ENCODE data around the gene CAMLG. TPM values are rescaled to one million over a fixed set of nuclear protein-coding genes. Genes with fewer than 3 reads are reported as not detected.

CAMLG gene
- total RNA-seq, 1 experiment from 2014 or later, result 38.8 TPM

GRCh38 chr5:134784946-134785620, 46.7 kb downstream of the CAMLG start:
- ChIA-PET POLR2A (ENCODE audit: low non-redundant PET) (no interaction called here), CTCF (no interaction called here)
- H3K9me3 ChIP-seq (ENCODE audit: low read depth, low read length, poor library complexity, severe bottlenecking), result no peaks in the 10 kb centered on the region
- BruUV-seq (replicated peaks), result no TSS peak
- no peaks in the 10 kb centered on the region for H3K27me3 ChIP-seq (replicated peaks; ENCODE audit: insufficient read depth, low read depth, low read length, poor library complexity)
- H3K4me1 ChIP-seq (ENCODE audit: insufficient read depth, low read length, poor library complexity, severe bottlenecking), result no peaks in the 10 kb centered on the region
- no peak for TF ChIP-seq EZH2 (IDR thresholded peaks at IDR 0.05; ENCODE audit: borderline replicate concordance, low read depth, low read length, poor library complexity, severe bottlenecking)
- no peak for TF ChIP-seq CTCF (conservative IDR thresholded peaks at IDR 0.05; ENCODE audit: low read depth, low read length)
- intact Hi-C loops (cut with micrococcal nuclease; ENCODE audit: unreplicated experiment), result loop anchor here (2.0 kb wide), 1 partner anchor 120 kb away; the partner anchor contains the start of gene PCBD2
- H3K27ac ChIP-seq (ENCODE audit: low read depth, low read length, poor library complexity, severe bottlenecking), result no peak overlapping the region
- H3K36me3 ChIP-seq (ENCODE audit: insufficient read depth, low read length, poor library complexity, severe bottlenecking), result peaks cover 88% of the 10 kb centered on the region
- H3K4me3 ChIP-seq (ENCODE audit: low read depth, low read length, poor library complexity, severe bottlenecking), result no peak overlapping the region
- no peak for DNase-seq (ENCODE audit: low spot score)

- TF ChIP-seq EZH2 (IDR thresholded peaks at IDR 0.05; ENCODE audit: borderline replicate concordance, low read depth, low read length, poor library complexity, severe bottlenecking), result no peak
- no peak for TF ChIP-seq CTCF (conservative IDR thresholded peaks at IDR 0.05; ENCODE audit: low read depth, low read length)
- H3K4me1 ChIP-seq (ENCODE audit: insufficient read depth, low read length, poor library complexity, severe bottlenecking), result no peaks in the 10 kb centered on the region
- BruUV-seq (replicated peaks), result no TSS peak
- no peaks in the 10 kb centered on the region for H3K9me3 ChIP-seq (ENCODE audit: low read depth, low read length, poor library complexity, severe bottlenecking)
- H3K36me3 ChIP-seq (ENCODE audit: insufficient read depth, low read length, poor library complexity, severe bottlenecking), result peaks cover 88% of the 10 kb centered on the region
- no peaks in the 10 kb centered on the region for H3K27me3 ChIP-seq (replicated peaks; ENCODE audit: insufficient read depth, low read depth, low read length, poor library complexity)
- ChIA-PET CTCF (no interaction called here), POLR2A (ENCODE audit: low non-redundant PET) (no interaction called here)
- DNase-seq (ENCODE audit: low spot score), result no peak
- H3K27ac ChIP-seq (ENCODE audit: low read depth, low read length, poor library complexity, severe bottlenecking), result no peak overlapping the region
- H3K4me3 ChIP-seq (ENCODE audit: low read depth, low read length, poor library complexity, severe bottlenecking), result no peak overlapping the region
- intact Hi-C loops (cut with micrococcal nuclease; ENCODE audit: unreplicated experiment), result no loop called here
Observed at GRCh38 chr5:134787692-134788091, 49.3 kb downstream of the CAMLG start.

- H3K27me3 ChIP-seq (replicated peaks; ENCODE audit: insufficient read depth, low read depth, low read length, poor library complexity), result no peaks in the 10 kb centered on the region
- intact Hi-C loops (cut with micrococcal nuclease; ENCODE audit: unreplicated experiment), result no loop called here
- no peak overlapping the region for H3K4me3 ChIP-seq (ENCODE audit: low read depth, low read length, poor library complexity, severe bottlenecking)
- BruUV-seq (replicated peaks), result no TSS peak
- CTCF ChIA-PET, result no interaction called here
- H3K27ac ChIP-seq (ENCODE audit: low read depth, low read length, poor library complexity, severe bottlenecking), result no peak overlapping the region
- DNase-seq (ENCODE audit: low spot score), result no peak
- POLR2A ChIA-PET (ENCODE audit: low non-redundant PET), result no interaction called here
- H3K4me1 ChIP-seq (ENCODE audit: insufficient read depth, low read length, poor library complexity, severe bottlenecking), result no peaks in the 10 kb centered on the region
- H3K36me3 ChIP-seq (ENCODE audit: insufficient read depth, low read length, poor library complexity, severe bottlenecking), result peaks cover 78% of the 10 kb centered on the region
- H3K9me3 ChIP-seq (ENCODE audit: low read depth, low read length, poor library complexity, severe bottlenecking), result no peaks in the 10 kb centered on the region
- no peak for TF ChIP-seq CTCF (conservative IDR thresholded peaks at IDR 0.05; ENCODE audit: low read depth, low read length)
- TF ChIP-seq EZH2 (IDR thresholded peaks at IDR 0.05; ENCODE audit: borderline replicate concordance, low read depth, low read length, poor library complexity, severe bottlenecking), result no peak
Observed at GRCh38 chr5:134791580-134791979, 53.2 kb downstream of the CAMLG start.

Data from A673 (cell line).